Activated CD8-positive, alpha-beta memory T cell treated with anti-CD3 and anti-CD28 coated beads for 24 hours (primary cell): Measurements from ENCODE around the gene CNNM1.

Experiments used
- DNase-seq: peaks from one replicate; pipeline ENCODE4 v3.0.0-alpha.2; 2020

Gene CNNM1

DNA sequence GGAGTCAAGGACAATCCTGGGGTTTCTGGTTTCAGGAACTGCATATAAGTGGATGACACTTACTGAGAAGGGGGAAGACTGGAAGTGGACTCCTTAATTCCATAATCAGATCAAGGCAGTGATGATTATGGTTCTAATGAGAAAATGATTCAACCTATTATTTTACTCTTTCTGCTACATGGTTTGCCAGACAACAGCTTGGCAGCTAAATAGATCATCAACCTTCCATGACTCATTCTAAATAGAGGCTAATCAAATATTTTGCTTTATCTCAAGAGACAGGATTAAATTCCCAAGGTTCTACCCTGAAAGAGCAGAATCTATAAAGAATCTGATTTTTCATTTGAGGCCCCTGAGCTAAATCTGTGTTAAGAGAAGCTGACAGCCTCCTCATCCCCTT, 46.3 kb downstream of the CNNM1 start:
- DNase-seq, result no peak

DNA sequence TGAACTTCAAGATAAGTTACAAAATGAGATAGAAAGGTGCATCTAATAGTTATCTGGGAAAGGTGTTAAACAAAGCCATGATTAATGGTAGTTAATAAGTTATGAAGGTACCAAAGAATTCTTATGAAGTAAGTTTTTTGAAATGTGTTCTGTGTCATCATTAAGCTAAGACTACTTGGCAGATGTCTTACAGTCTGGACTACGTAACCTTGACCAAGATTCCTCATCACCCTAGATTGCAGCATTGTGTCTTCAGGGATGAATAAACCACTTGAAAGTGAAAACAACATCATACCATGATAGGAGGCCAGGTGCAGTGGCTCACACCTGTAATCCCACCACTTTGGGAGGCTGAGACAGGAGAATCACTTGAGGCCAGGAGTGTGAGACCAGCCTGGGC, 53.0 kb downstream of the CNNM1 start:
- DNase-seq, result no peak

DNA sequence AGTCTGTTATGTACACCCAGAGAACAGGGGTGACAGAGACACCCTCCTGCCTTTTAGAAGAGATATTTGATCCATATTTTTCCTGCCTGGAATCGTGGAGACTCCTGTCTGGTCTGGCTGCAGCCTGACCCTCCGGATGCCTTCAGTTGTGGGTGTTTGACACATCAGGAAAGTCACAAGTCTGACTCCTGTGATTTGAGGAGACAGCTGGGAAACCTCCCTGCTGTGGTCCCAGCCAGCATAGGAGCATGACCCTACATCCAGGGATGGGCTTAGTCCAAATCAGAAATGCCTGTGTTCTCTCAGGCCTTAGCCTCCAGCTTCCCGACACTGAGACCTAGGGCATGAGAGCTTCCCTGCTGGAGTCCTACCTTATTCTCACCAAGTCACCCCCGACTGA, 57.9 kb downstream of the CNNM1 start:
- DNase-seq, result no peak

DNA sequence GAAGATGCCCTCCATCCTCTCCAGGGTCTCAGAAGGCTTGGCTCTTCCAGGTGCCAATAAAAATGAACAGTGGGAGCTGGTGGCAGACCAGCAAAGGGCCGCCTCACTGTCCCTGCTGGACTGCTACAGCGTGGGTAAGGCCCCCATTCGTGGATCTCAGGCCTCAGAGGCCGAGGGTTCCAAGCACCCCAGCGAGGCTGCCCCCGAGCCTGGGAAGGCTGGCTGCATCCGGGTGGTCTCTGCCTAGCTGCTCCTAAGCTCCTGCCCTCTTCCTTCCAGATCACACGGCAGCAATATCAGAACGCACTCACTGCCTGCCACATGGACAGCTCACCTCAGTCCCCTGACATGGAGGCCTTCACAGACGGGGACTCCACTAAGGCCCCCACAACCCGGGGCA, 58.4 kb downstream of the CNNM1 start:
- no peak for DNase-seq

DNA sequence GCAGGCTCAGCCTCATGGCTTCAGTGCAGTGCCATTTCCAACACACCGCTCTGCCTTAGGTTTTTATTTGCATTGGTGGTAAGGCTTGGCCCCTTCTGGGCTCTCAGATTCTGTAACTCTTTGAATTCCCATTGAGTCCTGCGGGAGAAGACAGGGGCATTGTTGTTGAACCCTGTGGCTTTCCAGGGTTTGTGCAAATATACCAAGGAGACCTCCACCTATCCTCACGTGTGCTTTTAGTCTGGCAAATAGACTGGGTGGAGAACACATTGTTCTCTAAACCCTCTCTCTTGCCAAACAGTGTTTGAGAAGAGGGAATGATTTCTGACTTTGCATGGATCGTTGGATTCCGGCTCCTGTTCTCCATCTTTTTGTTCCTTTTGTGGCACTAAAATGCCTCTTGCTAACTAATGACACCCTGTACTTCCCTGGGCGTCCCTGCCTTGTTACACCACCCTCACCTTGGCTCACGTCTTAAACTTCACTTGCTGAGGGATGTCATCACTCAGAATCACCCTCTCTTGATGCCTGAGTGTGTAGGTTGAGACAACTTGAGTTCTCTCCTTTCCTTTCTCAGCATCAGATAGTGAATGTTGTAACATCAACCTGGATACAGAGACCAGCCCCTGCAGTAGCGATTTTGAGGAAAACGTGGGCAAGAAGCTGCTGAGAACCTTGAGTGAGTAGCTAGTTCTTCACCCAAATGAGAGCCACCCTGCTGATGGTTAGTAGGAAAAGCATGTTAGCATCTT, 60.7 kb downstream of the CNNM1 start:
- DNase-seq, result no peak

DNA sequence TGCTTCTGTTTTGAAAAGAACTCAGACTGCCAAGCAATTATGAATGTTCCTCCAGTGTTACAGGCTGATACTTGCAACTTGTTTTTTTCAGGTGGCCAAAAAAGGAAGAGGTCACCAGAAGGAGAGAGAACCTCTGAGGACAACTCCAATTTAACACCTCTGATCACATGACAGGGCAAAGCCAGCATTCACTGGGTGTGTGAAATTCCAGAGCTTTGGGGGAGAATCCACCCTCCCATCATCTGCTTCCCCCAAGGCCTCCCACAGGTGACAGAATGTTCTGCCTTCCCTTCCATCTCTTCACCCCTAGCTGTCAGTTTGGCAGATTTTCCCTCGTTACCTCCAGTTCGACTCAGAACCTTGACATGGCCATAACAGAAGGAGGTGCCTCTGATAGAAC, 62.2 kb downstream of the CNNM1 start:
- DNase-seq, result no peak

DNA sequence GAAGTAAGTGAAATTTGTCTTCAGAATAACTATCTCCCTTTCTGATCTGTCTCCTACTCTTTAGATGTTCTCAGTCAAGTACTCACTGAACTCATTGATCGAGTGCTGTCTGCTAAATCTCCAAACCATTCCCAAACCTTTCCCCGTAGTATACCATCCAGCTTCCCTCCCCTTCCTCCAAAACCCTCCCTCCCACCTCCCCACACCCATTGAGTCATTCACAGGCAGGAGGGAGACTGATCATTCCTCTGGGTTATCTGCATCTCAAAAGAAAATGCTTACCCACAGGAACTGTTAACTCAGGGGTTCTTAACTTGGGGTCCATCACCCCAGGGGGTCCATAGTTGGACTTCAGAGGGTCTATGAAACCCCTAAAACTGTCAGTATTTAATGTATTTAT, 63.9 kb downstream of the CNNM1 start:
- no peak for DNase-seq

DNA sequence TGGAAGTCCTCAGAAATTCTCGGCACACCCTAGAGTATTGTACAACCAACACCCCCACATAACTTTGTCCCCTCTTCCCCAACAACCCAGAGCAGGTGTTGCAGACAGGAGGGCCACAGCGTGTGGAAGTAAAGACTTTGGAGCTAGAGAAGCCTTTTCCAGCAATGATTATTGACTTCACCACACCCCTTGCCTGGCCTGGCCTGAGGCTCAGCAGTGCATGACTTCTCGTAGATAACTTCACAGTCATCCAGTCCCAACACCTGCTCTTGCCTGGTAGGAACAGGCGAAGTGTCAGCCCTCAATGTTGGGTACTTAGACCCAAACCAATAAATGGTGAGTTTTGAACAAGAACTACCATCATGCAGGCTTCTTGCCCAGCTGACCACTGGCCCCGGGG, 64.5 kb downstream of the CNNM1 start:
- DNase-seq, result no peak

DNA sequence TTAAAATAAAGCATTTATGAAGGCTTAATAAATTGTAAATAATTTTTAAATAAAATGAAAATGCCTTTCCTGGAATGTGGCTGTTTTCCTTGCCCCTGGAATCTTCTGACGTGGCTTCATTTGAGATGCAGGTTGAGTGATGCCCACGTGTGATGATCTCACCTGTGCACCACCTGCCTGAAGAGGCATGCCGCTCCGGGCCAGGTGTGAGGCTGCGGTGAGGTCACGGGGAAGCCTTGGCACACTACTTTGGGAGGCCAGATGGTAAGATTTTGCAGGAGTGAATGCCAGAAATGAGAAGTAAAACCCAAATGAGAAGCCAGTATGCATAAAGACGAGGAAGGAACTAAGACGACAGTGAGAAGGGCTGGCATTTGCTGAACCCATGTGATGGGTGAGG, 65.1 kb downstream of the CNNM1 start:
- no peak for DNase-seq

DNA sequence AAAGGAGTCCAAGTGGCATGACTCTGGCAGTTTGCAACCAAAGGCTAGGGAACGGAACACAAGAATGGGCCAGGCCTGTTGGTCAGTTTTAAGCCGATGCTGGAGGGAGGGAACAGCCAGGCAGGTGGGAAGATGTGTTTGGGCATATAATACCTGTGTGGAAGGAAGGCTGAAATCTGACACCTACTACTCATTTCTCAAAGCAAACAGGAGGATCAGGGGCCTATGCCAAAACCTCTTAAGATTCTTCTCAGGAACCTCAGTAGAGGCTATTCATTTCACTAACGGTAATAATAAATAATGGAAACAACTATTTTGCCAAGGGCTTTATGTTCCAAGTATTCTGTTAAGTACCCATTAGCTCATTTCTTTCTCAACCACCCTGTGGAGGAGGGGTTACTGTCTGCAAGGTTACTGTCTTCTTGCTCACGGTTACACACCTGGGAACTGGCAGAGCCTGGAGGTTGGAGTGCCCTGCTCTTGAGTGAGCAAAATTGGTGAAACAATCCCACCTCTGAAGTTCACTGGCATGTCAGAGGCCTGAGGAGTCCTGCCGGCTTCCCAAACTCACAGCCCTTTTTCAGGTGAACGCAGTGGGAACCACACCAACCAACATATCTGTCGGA, 65.7 kb downstream of the CNNM1 start:
- no peak for DNase-seq

DNA sequence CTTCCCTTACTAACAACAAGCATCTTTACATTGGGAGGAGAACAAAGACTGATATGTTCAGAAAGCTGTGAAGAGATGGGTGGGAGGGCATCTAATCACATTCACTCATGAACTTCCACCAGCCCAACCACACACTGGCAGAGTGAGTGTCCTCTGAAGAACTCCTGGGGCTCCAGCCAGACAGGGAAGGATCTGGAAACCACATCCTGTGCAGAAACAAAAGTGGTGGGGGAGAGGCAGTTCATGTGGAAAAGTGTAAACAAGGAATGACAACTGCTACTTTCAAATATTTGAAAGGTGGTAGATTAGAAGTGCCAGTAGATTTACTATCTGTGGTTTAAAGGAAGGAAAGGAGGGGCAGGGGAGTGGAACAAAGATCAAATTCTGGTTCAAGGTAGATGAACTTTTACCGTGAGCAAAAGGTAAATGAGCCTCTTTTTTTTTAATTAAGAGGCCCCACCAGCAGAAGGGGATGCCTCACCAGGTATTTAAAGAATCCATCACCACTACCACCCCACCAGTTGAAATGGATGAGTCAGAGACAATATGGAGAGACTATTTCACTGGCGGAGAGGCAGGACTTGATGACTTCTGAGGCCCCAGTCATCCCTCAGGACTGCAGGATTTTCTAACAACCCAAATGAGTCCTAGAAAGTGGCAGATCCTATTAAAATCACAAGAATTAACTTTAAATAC, 66.7 kb downstream of the CNNM1 start:
- DNase-seq, result no peak

DNA sequence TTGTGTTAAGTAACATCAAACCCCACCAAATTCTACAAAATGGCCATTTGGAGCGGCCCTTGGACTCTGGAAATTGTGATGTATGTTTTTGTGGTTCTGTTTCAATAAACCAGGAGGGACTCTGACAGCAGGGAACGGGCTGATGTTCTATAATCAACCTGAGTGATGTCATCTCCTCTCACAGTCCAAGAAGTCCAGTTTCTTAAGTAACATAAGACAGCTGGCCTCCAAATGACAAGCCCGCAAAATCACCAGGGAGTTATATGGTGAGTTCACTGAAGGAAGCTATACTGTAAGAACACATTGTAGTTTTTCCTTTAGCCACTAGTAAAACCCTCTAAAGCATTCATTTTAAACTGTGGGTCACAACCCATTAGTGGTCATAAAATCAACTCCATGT, 67.3 kb downstream of the CNNM1 start:
- DNase-seq, result no peak

DNA sequence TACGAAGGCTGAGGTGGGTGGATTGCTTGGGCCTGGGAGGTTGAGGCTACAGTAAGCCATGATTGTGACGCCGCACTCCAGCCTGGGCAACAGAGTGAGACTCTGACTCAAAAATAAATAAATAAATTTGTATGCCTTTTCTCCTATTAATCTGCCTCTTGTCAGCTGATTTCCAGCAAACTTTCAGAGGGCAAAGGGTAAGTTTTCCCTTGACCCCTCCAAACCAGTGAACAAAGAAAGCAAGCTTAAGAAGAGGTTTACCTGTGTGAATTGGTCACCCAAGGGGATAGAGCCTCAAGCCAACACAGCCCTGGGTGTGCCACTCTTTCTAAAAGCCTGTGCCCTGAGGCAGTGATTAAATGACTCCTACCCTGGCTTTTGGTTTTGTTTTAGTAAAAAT, 70.5 kb downstream of the CNNM1 start:
- no peak for DNase-seq

DNA sequence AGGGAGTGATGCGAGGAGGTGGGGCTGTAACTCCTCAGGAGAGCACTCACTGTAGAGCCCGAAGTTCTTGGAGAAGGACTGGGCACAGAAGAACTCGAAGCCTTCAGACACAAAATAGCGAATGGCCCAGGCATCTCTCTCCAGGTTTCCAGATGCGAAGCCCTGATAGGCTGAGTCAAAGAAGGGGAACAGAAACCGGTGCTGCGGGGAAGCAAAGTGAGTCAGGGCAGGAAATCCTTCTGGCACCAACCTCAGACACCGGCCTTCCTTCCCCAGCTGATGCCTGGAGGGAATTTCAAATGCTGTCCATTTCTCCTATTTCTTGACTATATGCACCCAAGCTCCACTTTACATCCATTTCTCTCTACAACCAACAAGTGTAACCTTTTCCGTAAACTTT, 74.5 kb downstream of the CNNM1 start:
- no peak for DNase-seq

DNA sequence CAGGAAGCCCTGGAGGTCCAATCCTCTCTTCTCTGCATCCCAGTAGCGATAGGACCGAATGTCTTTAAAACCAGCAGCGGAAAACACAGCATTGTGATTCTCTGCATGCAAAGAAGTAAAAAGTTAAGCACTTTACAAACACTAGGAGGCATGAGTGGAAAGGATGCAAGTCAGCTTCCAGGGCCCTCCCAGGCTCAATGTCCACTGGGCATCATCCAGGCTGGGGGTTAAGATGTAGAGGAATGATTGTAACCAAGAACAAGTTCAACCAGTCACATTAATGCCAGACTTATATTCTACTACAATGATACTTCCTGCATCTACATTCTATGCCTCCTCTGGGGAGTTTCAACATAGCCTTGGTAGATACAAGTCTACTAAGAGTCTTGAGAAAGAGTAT, 77.0 kb downstream of the CNNM1 start:
- DNase-seq, result no peak

DNA sequence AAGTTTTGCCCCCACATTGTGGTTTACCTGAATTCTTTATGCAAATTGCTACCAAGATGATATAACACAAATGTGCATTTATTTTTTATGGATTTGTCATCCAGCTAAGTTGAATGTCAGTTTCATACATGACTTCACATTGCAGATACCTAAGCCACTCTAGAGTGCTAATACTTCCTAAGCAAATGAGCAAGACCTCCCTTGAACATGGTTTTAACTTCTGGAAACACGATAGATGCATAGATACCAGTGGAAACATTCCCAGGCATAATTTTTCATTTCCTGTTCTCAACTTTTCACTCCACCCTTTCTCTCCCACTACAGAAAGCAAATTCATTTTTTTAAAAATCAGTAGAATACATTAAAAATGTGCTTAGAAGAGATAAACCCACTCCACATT, 81.0 kb downstream of the CNNM1 start:
- DNase-seq, result no peak

DNA sequence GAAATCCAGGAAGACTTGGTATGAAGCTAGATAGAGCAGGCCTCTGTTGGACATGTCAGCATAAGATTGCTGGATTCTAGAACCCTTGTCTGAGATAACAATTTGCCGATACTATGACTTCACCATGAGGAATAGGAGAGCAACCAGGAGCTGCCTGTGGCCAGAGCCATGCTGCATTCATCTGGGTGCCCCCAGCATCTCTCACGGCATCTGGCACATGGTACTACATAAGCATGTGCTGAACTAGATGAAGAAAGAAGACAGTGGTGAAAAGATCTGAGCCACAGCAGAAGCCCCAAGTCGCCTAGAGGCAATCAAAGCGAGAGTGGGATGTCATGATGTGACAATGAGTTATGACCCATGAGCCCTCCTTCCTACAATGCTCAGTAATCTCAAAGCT, 81.7 kb downstream of the CNNM1 start:
- DNase-seq, result no peak

DNA sequence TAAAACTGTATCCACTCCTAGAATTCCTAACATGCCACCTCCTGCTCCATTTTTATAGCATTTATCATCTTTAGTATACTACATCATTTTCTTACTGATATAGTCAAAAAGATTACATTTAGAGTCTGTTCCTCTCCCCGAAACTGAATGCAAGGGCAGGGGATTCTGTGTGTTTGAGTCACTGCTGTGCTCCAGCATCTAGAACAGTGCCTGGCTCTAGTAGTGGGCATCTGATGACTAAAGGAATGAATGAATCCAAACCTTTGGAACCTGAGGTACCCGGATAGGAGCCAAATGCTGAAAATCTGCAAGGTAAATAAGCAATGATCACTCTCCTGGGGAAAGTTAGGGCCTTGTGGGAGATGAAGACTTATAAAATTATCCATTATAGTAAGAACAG, 82.4 kb downstream of the CNNM1 start:
- DNase-seq, result no peak

DNA sequence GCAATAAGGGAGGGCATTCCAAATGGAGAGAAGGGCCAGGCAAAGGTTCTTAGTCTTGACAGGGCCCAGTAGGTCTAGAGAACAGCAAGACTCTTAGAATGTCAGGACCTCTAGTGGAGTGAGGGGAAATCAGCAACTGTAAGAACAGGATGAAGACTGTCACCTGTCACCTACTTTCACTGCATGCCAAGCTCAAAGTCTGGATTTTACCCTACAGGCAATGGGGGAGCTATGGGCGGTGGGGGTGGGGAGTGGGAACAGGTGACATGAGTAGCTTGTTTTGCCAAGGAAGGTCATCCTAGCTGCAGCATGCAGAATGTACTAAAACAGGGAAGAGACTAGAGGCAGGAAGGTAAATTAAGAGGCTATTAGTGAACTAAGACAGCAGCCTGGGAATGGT, 82.9 kb downstream of the CNNM1 start:
- DNase-seq, result no peak

DNA sequence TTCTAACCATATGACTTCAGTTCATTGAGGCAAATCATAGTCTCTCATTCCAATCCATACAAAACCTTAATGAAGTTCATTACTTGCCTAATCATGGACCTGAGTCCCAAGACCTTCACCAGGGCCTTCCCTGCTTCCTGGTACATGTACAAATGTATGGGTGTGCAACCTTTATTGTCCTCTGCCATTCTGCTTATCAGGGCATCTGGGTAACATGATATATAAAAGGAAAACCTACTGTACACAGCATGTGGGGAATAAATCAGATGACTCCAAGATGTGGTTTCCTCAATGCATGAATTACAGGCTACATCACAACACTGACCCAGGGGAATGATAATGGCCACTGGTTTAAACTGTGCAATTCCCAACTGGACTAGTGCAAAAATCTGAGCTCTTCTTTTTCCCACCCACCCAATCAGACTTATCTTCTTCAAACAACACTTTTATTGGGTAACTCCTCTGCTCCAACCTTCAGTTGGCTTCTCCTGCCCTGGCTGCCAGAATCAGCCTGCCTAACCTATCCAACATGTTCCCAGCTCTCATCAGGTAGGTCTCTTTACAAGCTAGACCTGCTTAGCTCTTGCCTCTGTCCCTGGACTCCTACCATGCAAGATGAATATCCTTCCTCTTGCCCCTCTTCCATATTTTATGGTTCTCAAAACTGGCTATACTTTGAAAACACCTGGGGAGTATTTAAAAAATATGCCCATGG, 89.9 kb downstream of the CNNM1 start:
- no peak for DNase-seq

DNA sequence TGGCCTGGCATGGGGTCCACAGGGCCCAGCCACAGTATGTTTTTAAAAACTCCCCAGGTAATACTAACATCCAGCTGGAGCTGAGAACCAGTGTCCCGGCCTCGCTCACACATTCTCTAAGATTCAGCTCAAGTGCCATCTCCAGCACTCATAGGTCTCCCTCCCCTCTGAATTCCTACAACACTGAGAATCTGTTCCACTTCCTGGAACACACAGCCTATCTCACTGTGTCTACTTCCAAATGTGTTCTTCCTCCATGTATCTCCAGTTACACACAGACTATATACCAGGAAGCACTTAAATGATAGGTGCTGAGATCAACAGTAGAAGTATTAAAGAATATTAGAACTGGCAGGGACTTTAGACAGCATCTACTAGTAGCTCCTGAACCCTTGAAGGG, 90.5 kb downstream of the CNNM1 start:
- DNase-seq, result no peak

DNA sequence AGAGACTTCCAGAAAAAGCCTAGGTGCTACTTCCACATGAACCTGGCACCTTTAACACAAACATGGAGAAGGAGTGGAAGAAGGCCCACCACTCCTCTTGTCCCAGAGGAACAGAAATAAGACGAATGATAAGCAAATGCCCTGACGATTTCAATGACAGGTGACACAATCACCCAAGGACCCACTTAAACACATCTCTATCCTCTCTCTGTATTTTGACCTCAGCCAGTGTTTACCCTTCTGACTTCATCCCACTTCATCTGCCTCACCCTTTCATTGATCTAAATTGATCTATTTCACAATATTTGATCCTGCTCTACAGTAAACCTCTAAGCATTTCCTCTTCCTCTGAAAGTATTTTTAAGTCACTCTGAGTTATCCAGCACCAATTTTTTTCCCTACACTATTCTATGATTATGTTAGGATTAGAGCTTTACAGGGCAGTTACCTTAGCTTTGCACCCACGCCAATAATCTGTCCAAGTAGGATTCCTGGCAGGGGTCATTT, 92.1 kb downstream of the CNNM1 start:
- no peak for DNase-seq

DNA sequence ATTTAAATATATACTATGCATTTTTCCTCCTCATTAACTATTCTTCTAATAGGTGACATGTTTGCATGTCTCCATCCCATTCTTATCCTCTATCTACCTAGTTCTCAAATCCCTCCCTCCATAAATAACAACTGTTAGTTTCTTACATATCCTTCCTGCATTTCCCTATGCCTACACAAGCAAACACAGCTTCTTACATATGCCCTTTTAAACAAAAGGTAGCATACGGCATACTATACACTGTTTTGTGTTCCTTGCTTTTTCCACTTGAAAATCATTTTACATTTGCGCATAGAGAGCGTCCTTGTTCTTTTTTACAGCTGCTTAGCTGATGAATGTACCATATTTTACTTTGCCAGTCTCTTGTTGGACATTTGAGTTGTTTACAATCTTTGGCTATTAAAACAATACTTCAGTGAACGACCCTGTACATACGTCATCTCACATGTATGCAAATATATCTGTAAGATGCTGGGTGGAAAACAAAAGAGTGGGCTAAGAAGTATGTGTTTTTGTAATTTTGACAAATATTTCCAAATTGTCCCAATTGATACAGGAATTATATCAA, 93.5 kb downstream of the CNNM1 start:
- DNase-seq, result no peak
